GM12891 (cell line): ENCODE results near the gene VNN1.

Experiments used
- DNase-seq: peaks from one replicate; pipeline ENCODE4 v3.0.0; 2011; ENCODE audit warnings: low spot score; ENCODE audit not compliant: insufficient read length
- FAIRE-seq: peaks from 2 replicates; lab custom pipeline; 2011; peaks lifted over from hg19 to GRCh38; lab: Jason Lieb, UNC
- PAX5 ChIP-seq: IDR thresholded peaks from 2 replicates; pipeline ENCODE4 v1.6.1; 2011; ENCODE audit warnings: low read length, moderate library complexity, mild to moderate bottlenecking; ENCODE audit not compliant: insufficient read depth, severe bottlenecking
- POLR2A ChIP-seq: IDR thresholded peaks from 2 replicates; pipeline ENCODE4 v1.6.1; 2011; ENCODE audit warnings: low read depth, low read length, control low read depth
- POLR2AphosphoS5 ChIP-seq: IDR thresholded peaks from 2 replicates; pipeline ENCODE4 v1.6.1; 2011; ENCODE audit warnings: low read depth, low read length, control low read depth
- POU2F2 ChIP-seq: IDR thresholded peaks from 2 replicates; pipeline ENCODE4 v1.6.1; 2011; ENCODE audit warnings: low read depth, mild to moderate bottlenecking, control low read depth, low read length, moderate library complexity
- SPI1 ChIP-seq: IDR thresholded peaks from 2 replicates; pipeline ENCODE4 v1.6.1; 2011; ENCODE audit warnings: low read depth, low read length, control low read depth
- TAF1 ChIP-seq: IDR thresholded peaks from 2 replicates; pipeline ENCODE4 v1.6.1; 2011; ENCODE audit warnings: low read depth, low read length, control low read depth

Gene VNN1

GRCh38 chr6:132673376-132674094 is 40.3 kb downstream of the VNN1 start:
- no peak for DNase-seq
- no peak for FAIRE-seq
- TF ChIP-seq TAF1 (no peak), POU2F2 (no peak), PAX5 (no peak), POLR2AphosphoS5 (no peak), SPI1 (no peak)

GRCh38 chr6:132671295-132671694 is 42.6 kb downstream of the VNN1 start:
- FAIRE-seq = no peak
- TF ChIP-seq POLR2AphosphoS5 (no peak), SPI1 (no peak), PAX5 (no peak), POU2F2 (no peak), POLR2A (no peak), TAF1 (no peak)
- DNase-seq = no peak

GRCh38 chr6:132669690-132670291 is 44.1 kb downstream of the VNN1 start:
- FAIRE-seq (peak; percentile 55), DNase-seq (no peak)
- TF ChIP-seq POLR2AphosphoS5 (no peak), SPI1 (no peak), POU2F2 (no peak), TAF1 (no peak)

GRCh38 chr6:132666118-132666517 is 47.7 kb downstream of the VNN1 start:
- no peak for TF ChIP-seq POU2F2
- no peak for TF ChIP-seq POLR2AphosphoS5
- TF ChIP-seq POLR2A = no peak
- TF ChIP-seq PAX5 = no peak
- TF ChIP-seq TAF1 = no peak
- no peak for TF ChIP-seq SPI1
- DNase-seq (no peak), FAIRE-seq (no peak)

GRCh38 chr6:132664309-132665034 is 49.4 kb downstream of the VNN1 start:
- TF ChIP-seq POLR2AphosphoS5 (no peak), PAX5 (no peak), SPI1 (no peak), POU2F2 (no peak), POLR2A (no peak), TAF1 (no peak)
- no peak for FAIRE-seq
- DNase-seq = no peak

- FAIRE-seq (peak; percentile 26), DNase-seq (no peak)
- TF ChIP-seq TAF1 = no peak
- TF ChIP-seq POLR2A = no peak
- no peak for TF ChIP-seq SPI1
- no peak for TF ChIP-seq PAX5
- no peak for TF ChIP-seq POU2F2
- no peak for TF ChIP-seq POLR2AphosphoS5
These were observed 50.2 kb downstream of the VNN1 start for GRCh38 chr6:132663661-132664060.

GRCh38 chr6:132661906-132662305 is 51.9 kb downstream of the VNN1 start:
- FAIRE-seq (no peak), DNase-seq (no peak)
- no peak for TF ChIP-seq SPI1

- DNase-seq (no peak), FAIRE-seq (no peak)
- TF ChIP-seq PAX5 (no peak), POLR2AphosphoS5 (no peak), SPI1 (no peak), POU2F2 (no peak), TAF1 (no peak), POLR2A (no peak)
These were observed 54.8 kb downstream of the VNN1 start, which contains the start of gene TAAR1 for GRCh38 chr6:132659082-132659481. Gene TAAR1, minus strand, starts transcription at chr6:132659182. Its CDS starts 13,179 bp downstream, at chr6:132646003.

- TF ChIP-seq SPI1 (no peak), TAF1 (no peak), POLR2A (no peak)
- DNase-seq = no peak
- FAIRE-seq = no peak
These were observed 62.8 kb downstream of the VNN1 start for GRCh38 chr6:132651062-132651461.

GRCh38 chr6:132650429-132650828 is 63.4 kb downstream of the VNN1 start:
- DNase-seq = no peak
- FAIRE-seq = no peak
- no peak for TF ChIP-seq POU2F2
